Prostate gland (tissue), 2 donors: ENCODE measurements around the gene CRYBB1. TPM values are rescaled to one million over a fixed set of nuclear protein-coding genes. Genes with fewer than 3 reads are reported as not detected.
A peak's percentile ranks its signal among the peaks of the same experiment; 100 is the strongest.

ENCODE experiments used
- DNase-seq: peaks from one replicate; pipeline ENCODE4 v3.0.0-alpha.2; 2019; ENCODE audit warnings: low spot score
- H3K27ac ChIP-seq, 2 donors: fragments of 200-600 bp; sonication (generic); 2 replicates each; pipeline ENCODE4 v1.5.1; 2017 to 2019
- H3K27me3 ChIP-seq: fragments of 200-600 bp; sonication (generic); replicated peaks from 2 replicates; pipeline ENCODE4 v1.5.1; 2019; ENCODE audit not compliant: insufficient read depth
- H3K36me3 ChIP-seq, 2 donors: fragments of 200-600 bp; sonication (generic); 1 replicate in 1 of 2; 2 replicates in 1 of 2; pipeline versions ENCODE4 v1.5.1 to v1.8.1; 2017 to 2019
- H3K4me1 ChIP-seq: fragments of 200-600 bp; sonication (generic); replicated peaks from 2 replicates; pipeline ENCODE4 v1.5.1; 2019
- H3K4me3 ChIP-seq, 2 donors: fragments of 200-600 bp; sonication (generic); 2 replicates each; pipeline ENCODE4 v1.5.1; 2017 to 2019
- H3K9me3 ChIP-seq: fragments of 200-600 bp; sonication (generic); 2 replicates; pipeline ENCODE4 v1.5.1; 2017
- CTCF ChIP-seq, 4 experiments: fragments of 200-600 bp in 2 of 4; fragments of 450-650 bp in 2 of 4; sonication (generic) in 2 of 4; IDR thresholded peaks; 1 replicate in 3 of 4; 2 replicates in 1 of 4; pipeline ENCODE4 v1.5.1; 2016 to 2019; ENCODE audit warnings: antibody characterized with exemption in 4 of 4, mild to moderate bottlenecking in 2 of 4, moderate library complexity in 2 of 4
- POLR2A ChIP-seq: fragments of 450-650 bp; IDR thresholded peaks from one replicate; pipeline ENCODE4 v1.6.1; 2016; ENCODE audit warnings: antibody characterized with exemption, mild to moderate bottlenecking
- POLR2AphosphoS5 ChIP-seq: sonication (generic); formaldehyde crosslinking; IDR thresholded peaks from one replicate; pipeline ENCODE4 v1.6.1; 2017; ENCODE audit warnings: antibody characterized with exemption
- WGBS: methylation state at CpG from one replicate; pipeline ENCODE4 v1.1.5; 2018; 5-methylcytosine and 5-hydroxymethylcytosine counted together
- intact Hi-C: fragments of 100-400 bp; cut with DNase I; formaldehyde crosslinking; loops from one replicate; pipeline ENCODE4 v1.14.2; 2022
- total RNA-seq, 2 donors: library from RNA; depleted of rRNA; stranded (reverse); fragments of >200 nt; gene quantifications; one replicate each; pipeline ENCODE4 v1.1.0, GENCODE V29; 2016

CRYBB1 gene
- total RNA-seq, 2 donors from 2014 or later = 0.36 TPM; not detected in 1

DNA sequence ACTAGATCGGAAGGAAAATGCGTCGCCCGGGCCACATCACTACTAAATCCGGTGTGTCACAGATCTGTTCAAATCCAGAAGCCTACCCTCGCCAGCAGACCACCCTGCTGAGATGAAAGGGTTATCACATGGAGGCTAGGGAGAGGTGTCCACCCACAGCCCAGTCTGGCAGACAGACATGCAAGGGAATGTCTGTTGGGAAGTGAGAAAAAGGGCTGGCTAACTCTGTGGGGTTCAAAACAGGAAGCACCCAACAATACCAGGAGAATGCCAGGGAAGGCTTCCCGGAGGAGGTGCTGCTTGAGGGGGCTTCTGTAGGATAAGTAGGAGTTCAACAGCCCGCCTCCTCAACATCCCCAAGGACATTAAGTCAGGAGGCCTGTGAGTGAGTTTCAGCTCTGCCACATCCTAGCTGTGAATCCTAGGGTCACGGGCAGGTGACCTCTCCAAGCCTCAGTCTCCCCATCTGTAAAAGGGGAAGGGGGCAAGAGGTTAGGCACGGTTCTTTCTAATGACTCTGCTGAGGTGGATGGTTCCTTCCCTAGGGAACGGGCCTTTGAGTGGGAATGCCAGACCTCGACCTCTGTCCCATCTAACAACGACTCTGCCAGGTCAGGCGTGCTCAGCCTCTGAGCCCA lies 29.0 kb downstream of the CRYBB1 start:
- Histone ChIP-seq H3K4me1 (no peaks in the 10 kb centered on the region), H3K4me3 (peak overlapping the region; percentile 80 to 89), H3K27ac (peak overlapping the region; percentile 80), H3K9me3 (no peaks in the 10 kb centered on the region), H3K27me3 (no peaks in the 10 kb centered on the region), H3K36me3 (no peaks in the 10 kb centered on the region)
- no peak for DNase-seq
- WGBS = 59% methylated on average over 14 of the region's 14 CpGs
- intact Hi-C loops = loop anchor here (5.0 kb wide), 1 partner anchor 107 kb away; the partner anchor contains the start of genes HPS4 and SRRD
- no peak for TF ChIP-seq POLR2AphosphoS5
- no peak for TF ChIP-seq CTCF (IDR thresholded peaks at IDR 0.05)
- TF ChIP-seq POLR2A = no peak

DNA sequence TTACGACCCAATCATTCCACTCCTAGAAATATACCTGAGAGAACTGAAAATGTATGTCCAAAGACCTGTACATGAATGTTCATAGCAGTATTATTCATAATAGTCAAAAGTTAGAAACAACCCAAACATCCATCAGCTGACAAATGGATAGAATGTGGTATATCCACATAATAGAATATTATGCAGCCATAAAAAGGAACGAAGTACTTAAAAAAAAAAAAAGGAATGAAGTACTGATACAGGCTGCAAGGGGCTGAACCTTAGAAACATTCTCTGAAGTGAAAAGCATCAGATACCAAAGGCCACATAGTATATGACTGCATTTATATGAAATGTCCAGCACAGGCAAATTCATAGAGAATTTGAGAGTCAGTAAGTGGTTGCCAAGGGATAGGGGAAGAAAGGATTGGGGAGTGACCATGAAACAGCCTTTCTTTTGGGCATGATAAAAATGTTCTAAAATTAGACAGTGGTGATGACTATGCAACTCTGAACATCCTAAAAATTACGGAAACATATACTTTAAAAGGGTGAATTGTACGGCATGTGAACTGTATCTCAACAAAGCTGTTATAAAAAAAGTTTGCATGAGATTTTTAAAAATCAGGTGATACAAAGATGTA lies 29.7 kb downstream of the CRYBB1 start:
- H3K36me3 ChIP-seq = no peaks in the 10 kb centered on the region
- H3K27ac ChIP-seq = no peak overlapping the region
- intact Hi-C loops = loop anchor here (5.0 kb wide), 1 partner anchor 106 kb away; the partner anchor contains the start of genes HPS4 and SRRD
- WGBS = 94% methylated on average over 4 of the region's 4 CpGs
- no peaks in the 10 kb centered on the region for H3K9me3 ChIP-seq
- TF ChIP-seq CTCF (IDR thresholded peaks at IDR 0.05) = no peak
- no peak for TF ChIP-seq POLR2AphosphoS5
- no peak for TF ChIP-seq POLR2A
- no peaks in the 10 kb centered on the region for H3K4me1 ChIP-seq
- H3K4me3 ChIP-seq = no peak overlapping the region
- DNase-seq = no peak
- no peaks in the 10 kb centered on the region for H3K27me3 ChIP-seq

- no peak overlapping the region for H3K4me3 ChIP-seq
- no peaks in the 10 kb centered on the region for H3K27me3 ChIP-seq
- no peak overlapping the region for H3K27ac ChIP-seq
- intact Hi-C loops = loop anchor here (5.0 kb wide), 1 partner anchor 104 kb away; the partner anchor contains the start of genes HPS4 and SRRD
- no peak for DNase-seq
- no peaks in the 10 kb centered on the region for H3K4me1 ChIP-seq
- 68% methylated on average over 11 of the region's 11 CpGs for WGBS
- TF ChIP-seq POLR2AphosphoS5 = peak; percentile 8
- TF ChIP-seq POLR2A = no peak
- H3K9me3 ChIP-seq = no peaks in the 10 kb centered on the region
- H3K36me3 ChIP-seq = no peaks in the 10 kb centered on the region
Observed at GRCh38 chr22:26586556-26587325, 31.1 kb downstream of the CRYBB1 start.

DNA sequence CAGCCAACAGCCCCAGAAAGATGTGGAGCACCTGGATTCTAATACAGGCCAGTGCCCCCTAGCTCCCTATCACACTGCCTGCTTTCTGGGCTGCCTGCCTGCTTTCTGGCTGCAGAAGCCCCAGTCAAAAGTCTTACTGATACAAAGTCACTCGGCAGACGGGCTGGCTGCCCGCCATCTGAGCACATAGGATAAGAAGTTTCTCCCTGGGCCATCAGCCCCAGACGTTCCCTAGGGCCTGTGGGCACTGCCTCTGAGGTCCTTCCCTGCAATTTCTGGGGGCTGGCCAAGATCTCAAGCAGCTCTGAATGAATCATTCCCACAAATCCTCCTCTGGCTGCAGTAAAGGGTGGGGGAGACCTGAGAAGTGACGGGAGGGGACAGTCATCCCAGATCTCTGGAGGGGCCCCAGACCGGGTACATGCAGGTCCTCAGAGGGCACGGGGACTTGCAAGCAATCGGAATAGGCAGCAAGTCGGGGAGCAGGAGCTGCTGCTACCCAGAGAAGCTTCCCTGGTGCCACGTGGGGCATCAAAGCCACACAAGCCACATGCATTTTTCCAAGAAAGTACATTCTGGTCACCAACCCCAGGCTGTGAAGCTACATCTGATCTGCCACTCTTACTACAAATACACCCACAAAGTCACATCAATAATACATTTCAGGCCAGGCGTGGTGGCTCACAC lies 32.6 kb downstream of the CRYBB1 start:
- WGBS = 55% methylated on average over 11 of the region's 11 CpGs
- Histone ChIP-seq H3K27me3 (no peaks in the 10 kb centered on the region), H3K9me3 (no peaks in the 10 kb centered on the region), H3K4me3 (no peak overlapping the region), H3K4me1 (no peaks in the 10 kb centered on the region), H3K27ac (no peak overlapping the region), H3K36me3 (no peaks in the 10 kb centered on the region)
- DNase-seq = no peak
- TF ChIP-seq CTCF (IDR thresholded peaks at IDR 0.05) (no peak), POLR2AphosphoS5 (no peak), POLR2A (no peak)
- intact Hi-C loops = loop anchor here (5.0 kb wide), 1 partner anchor 103 kb away; the partner anchor contains the start of genes HPS4 and SRRD

DNA sequence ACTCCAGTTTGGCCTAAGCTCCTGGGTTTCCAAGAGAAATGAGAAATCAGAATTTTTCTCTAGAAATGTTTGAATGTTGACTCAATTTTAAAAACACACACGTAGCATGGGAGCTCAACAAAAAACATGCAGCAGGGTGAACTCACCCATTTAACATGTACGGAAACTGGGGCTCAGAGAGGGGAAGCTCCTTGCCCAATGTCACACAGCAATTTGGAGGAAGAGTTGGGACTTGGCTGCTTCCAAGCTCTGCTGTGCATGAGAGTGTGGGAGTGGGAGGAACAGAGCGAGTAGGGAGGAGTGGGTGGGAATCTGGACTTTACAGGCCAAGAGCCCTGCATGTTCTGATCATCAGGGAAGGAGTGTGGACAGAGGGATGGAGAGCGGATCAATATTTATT lies 33.8 kb downstream of the CRYBB1 start:
- H3K27ac ChIP-seq = no peak overlapping the region
- H3K4me3 ChIP-seq = no peak overlapping the region
- DNase-seq = no peak
- H3K4me1 ChIP-seq = no peaks in the 10 kb centered on the region
- H3K9me3 ChIP-seq = no peaks in the 10 kb centered on the region
- no peaks in the 10 kb centered on the region for H3K27me3 ChIP-seq
- WGBS = 66% methylated on average over 4 of the region's 4 CpGs
- TF ChIP-seq POLR2A (no peak), CTCF (IDR thresholded peaks at IDR 0.05) (no peak), POLR2AphosphoS5 (no peak)
- no peaks in the 10 kb centered on the region for H3K36me3 ChIP-seq
- intact Hi-C loops = no loop called here
